ENCODE results near the gene FCGR1A.
A peak's percentile ranks its signal among the peaks of the same experiment; 100 is the strongest.
"Not testable (repeated sequence)": the region's sequence is repeated elsewhere in the genome, so short reads cannot be mapped to it uniquely, and the experiment has no call there.

The FCGR1A gene

GRCh38 chr1:149782600-149782999, at the start of gene FCGR1A:
FCGR1A (plus strand) TSS chr1:149782694; CDS start chr1:149782744, 50 bp downstream.
- DNase-seq, result not testable (repeated sequence)

DNA sequence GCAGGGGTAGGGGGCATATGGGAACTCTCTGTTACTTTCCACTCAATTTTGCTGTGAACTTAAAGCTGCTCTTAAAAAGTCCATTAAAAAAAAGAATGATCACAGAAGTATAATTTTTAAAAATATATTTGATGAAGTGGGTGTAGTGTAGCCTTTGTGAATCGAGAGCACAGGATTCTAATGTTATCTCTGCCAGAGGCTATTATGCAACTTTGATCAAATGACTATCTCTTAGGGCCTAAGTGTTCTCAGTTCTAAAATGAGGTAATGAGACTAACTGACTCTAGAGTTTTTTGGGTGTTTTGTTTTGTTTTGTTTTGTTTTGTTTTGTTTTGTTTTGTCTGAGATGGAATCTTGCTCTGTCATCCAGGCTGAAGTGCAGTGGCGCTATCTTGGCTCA, 49.7 kb upstream of the FCGR1A start:
- not testable (repeated sequence) for DNase-seq

DNA sequence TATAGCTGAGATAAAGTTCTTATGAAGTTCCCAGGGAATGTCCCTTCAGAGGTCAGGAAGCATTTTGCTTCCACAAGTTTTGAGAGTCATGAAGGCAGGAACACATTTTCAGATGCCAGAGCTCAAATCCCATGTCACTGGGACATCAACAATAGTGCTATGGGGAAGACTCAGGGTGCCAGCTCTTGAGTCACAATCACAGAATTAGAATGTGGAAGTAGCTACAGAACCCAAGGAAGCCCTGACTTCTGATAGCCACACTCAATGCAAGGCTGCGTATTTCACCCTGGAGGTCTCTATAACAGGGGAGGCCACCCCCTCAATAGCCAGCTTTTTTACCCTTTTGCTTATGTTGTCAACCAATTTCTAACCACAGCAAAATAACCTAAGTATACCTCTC, 47.8 kb upstream of the FCGR1A start:
- not testable (repeated sequence) for DNase-seq

- DNase-seq, result peak; percentile 42 to 72
These were observed 42.3 kb upstream of the FCGR1A start for GRCh38 chr1:149740148-149740581.

GRCh38 chr1:149740590-149741230, 41.8 kb upstream of the FCGR1A start:
- not testable (repeated sequence) for DNase-seq

DNA sequence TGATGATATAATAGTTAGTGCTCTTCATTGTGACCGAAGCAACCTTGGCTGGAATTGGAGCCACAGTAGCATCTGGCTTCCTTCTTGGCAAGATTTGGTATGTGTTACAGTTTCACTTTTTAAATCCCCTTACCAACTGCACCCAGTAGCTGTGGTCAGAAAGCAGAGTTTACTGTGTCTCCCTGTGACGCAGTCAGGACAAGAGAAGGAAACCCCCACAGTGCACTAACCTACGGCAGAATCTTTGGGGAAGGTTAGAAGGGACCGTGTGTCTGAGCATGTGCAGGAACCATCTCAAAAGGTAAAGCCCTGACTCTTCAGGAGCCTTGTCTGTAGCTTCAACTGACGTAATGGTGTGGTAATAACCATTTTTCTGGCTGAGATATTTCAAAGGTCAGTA, 40.6 kb upstream of the FCGR1A start:
- not testable (repeated sequence) for DNase-seq

DNA sequence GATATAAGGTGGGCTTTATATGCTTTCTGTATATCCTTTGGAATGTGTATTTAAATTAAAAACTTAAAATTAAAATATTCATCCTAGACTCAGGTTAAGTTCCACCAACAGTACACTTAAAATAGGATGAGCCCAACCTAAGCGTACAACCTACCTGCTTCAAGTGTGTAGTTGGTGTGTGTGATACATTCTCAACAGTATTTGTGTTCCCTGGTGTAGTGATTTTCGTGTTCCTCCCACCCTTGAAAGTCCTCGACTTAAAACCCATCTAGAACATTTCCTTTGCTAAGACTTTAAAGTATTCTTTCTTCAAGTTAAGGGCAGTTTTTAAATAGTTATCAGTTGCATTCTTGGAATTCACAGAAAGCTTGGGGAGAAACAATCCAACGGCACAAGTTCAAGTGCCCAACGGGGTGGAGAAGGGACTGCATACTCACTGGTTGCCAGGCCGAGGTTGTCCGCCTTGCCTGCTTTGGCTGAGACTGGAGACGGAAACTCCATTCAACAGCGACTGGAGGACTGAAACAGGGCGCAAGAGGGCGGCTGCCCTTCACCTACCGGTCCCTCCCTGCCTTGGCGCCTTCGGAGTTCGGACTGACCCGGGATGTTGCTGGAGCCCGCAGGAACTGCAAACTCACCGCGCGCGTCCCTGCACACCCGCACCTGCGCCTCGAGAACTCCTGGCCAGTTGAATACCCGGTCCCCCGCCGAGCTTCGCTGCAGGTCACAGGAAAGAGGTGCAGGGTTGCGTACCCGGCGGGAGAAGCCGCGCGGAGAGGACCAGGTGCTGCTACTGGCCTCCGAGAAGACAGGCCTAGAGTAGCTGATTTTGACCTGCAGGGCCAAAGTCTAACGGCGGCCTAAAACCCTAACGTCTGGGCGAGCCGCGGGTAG, 35.8 kb upstream of the FCGR1A start:
- not testable (repeated sequence) for DNase-seq

GRCh38 chr1:149747359-149748143, 34.9 kb upstream of the FCGR1A start:
- DNase-seq, result not testable (repeated sequence)

- DNase-seq, result not testable (repeated sequence)
These were observed 34.4 kb upstream of the FCGR1A start for GRCh38 chr1:149748144-149748500.

- DNase-seq, result not testable (repeated sequence)
These were observed 31.9 kb upstream of the FCGR1A start for GRCh38 chr1:149750562-149750961.

- not testable (repeated sequence) for DNase-seq
These were observed 30.3 kb upstream of the FCGR1A start for GRCh38 chr1:149752186-149752585.

DNA sequence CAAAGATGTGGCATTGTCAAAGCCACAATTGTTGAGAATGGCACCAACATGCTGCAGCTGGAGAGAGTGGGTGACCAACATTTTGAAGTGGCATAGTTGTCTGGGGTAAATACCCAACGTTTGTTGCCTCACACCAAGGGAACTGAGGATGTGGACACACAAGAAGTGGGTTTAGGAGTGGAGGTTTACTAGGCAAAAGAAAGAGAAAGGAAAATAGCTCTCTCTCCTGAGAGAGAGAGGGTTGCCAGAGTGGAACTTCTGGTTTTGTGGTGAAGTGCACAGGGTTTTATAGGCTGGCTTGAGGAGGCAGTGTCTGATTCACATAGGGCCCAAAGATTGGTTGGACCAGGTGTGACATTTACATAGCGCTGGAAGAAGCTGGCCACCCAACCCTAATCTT, 29.0 kb upstream of the FCGR1A start:
- not testable (repeated sequence) for DNase-seq

GRCh38 chr1:149755294-149755693, 27.2 kb upstream of the FCGR1A start:
- not testable (repeated sequence) for DNase-seq

GRCh38 chr1:149762294-149762693, 20.2 kb upstream of the FCGR1A start:
- not testable (repeated sequence) for DNase-seq

GRCh38 chr1:149764087-149764800, 18.2 kb upstream of the FCGR1A start:
- DNase-seq, result not testable (repeated sequence)

DNA sequence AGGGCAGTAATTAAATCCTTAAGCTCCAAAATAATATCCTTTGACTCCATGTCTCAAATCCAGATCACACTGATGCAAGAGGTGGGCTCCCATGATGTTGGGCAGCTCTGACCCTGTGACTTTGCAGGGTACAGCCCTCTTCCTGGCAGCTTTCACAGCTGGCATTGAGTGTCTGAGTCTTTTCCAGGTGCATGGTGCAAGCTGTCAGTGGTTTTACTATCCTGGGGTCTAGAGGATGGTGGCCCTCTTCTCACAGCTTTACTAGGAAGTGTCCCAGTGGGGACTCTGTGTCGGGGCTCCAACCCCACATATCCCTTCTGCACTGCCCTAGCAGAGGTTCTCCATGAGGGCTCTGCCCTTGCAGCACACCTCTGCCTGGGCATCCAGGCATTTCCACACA, 16.3 kb upstream of the FCGR1A start:
- not testable (repeated sequence) for DNase-seq

DNA sequence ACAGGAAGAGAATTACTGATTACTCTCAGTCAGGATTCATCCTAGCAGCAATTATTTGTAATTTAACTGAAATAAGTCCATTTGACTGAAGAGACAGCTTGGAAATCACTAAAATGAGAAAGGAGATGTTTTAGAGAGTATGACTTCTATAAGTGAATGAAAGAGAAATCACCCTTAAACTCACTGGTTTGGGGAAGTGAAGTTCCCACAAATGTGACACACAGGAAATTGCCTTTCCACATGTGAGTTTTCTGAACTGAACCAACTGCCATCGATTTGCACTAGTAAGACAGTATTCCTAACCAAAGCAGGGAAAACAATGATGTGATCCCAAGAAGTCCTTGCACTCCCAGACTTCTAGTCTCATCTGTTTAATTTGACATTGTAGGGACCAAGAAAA, 13.3 kb upstream of the FCGR1A start:
- DNase-seq, result not testable (repeated sequence)

GRCh38 chr1:149770661-149771060, 11.8 kb upstream of the FCGR1A start:
- DNase-seq, result not testable (repeated sequence)

DNA sequence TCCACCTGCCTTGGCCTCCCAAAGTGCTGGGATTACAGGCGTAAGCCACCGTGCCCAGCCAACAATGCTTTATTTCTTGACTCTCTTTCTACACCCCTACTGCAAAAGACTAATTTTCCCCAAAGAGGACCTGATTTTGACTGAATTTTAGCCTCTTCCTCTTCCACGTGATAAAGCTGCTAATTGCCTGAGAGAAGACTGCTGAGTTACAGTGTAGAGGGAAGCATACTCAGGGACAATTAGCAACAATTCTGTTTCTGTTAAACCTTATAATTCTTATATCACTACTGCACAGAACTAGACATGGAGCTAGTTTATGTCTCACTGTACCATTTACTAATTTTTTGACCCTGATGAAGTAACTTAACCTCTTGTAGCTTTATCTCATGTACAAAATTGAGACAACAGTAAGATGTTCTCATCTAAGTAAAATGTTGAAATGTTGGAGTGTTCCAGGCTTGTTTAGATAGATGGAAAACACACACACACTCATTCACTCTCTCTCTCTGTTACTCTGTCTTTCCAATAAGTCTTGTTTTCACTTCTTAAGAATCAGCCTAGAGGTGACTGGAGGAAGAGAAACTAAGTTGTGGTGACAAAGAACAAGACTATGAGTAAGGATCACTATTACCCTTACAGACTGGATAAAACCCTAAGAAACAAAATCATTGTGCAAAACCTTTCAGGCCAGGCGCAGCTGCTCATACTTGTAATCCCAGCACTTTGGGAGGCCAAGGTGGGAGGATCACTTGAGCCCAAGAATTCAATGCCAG, 10.7 kb upstream of the FCGR1A start:
- not testable (repeated sequence) for DNase-seq

GRCh38 chr1:149775510-149776147, 6.9 kb upstream of the FCGR1A start:
- not testable (repeated sequence) for DNase-seq

GRCh38 chr1:149777084-149777483, 5.4 kb upstream of the FCGR1A start:
- DNase-seq, result not testable (repeated sequence)

All from stimulated activated CD4-positive, alpha-beta T cell treated with anti-CD3 and anti-CD28 coated beads, Interleukin-2, amount 100 ng/mL, for 24 hours (primary cell).